Measurements from ENCODE around the gene PLK1.
"Not testable (repeated sequence)": the region's sequence is repeated elsewhere in the genome, so short reads cannot be mapped to it uniquely, and the experiment has no call there.

DNA sequence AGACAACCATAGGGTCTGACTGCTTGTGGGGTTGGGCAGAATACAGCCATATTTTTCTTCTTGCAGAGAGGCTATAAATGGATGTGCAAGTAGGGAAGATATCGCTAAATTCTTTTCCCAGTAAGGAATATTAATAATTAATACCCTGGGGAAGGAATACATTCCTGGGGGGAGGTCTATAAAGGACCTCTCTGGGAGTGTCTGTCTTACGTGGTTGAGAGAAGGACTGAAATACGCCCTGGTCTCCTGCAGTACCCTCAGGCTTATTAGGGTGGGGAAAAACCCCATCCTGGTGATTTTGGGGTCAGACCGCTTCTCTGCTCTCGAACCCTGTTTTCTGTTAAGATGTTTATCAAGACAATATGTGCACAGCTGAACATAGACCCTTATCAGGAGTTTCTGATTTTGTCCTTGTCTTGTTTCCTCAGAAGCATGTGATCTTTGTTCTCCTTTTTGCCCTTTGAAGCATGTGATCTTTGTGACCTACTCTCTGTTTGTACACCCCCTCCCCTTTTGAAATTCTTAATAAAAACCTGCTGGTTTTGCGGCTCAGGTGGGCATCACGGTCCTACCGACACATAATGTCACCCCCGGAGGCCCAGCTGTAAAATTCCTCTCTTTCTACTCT is 44.0 kb downstream of the PLK1 start:
- not testable (repeated sequence) for TF ChIP-seq HOXA9 (CRISPR knock-in tag; IDR thresholded peaks at IDR 0.05; ENCODE audit: borderline replicate concordance); ZNF292 (CRISPR knock-in tag; IDR thresholded peaks at IDR 0.05; ENCODE audit: borderline replicate concordance, low read depth); EZH2 (conservative IDR thresholded peaks at IDR 0.05; ENCODE audit: low read depth, low read length); ZNF260 (CRISPR knock-in tag; IDR thresholded peaks at IDR 0.05; ENCODE audit: borderline replicate concordance, low read depth); FOXP1 (IDR thresholded peaks at IDR 0.05)
- peak; percentile 33; the same call in 1 of the 2 replicates for TF ChIP-seq FOXP1 (CRISPR knock-in tag; IDR thresholded peaks at IDR 0.05)

All from HepG2 (cell line).